ENCODE measurements around the gene PRDM16.

GRCh38 chr1:3153197-3153596 lies 84.2 kb downstream of the PRDM16 start:
- TF ChIP-seq CTCF (IDR thresholded peaks at IDR 0.05) = no peak
- TF ChIP-seq POLR2A (IDR thresholded peaks at IDR 0.05) = no peak
